NCI-H69 (cell line): Measurements from ENCODE around the gene ARID2.

Source experiments
- DNase-seq: peaks from one replicate; lab custom pipeline; 2025; lab: John Stamatoyannopoulos, UW

The ARID2 gene

GRCh38 chr12:45762185-45763110, 32.9 kb downstream of the ARID2 start:
- peak; percentile 72 for DNase-seq

- DNase-seq = no peak
Observed at GRCh38 chr12:45763381-45763780, 33.9 kb downstream of the ARID2 start.

GRCh38 chr12:45768194-45768593, 38.7 kb downstream of the ARID2 start:
- no peak for DNase-seq

GRCh38 chr12:45773747-45774146, 44.2 kb downstream of the ARID2 start:
- peak; percentile 26 for DNase-seq

- no peak for DNase-seq
Observed at GRCh38 chr12:45774508-45775162, 45.1 kb downstream of the ARID2 start.

- no peak for DNase-seq
Observed at GRCh38 chr12:45775465-45775864, 46.0 kb downstream of the ARID2 start.

- DNase-seq = no peak
Observed at GRCh38 chr12:45775964-45776363, 46.5 kb downstream of the ARID2 start.

GRCh38 chr12:45779936-45780335, 50.4 kb downstream of the ARID2 start:
- no peak for DNase-seq

- peak; percentile 12 for DNase-seq
Observed at GRCh38 chr12:45781080-45781479, 51.6 kb downstream of the ARID2 start.

GRCh38 chr12:45785315-45785714, 55.8 kb downstream of the ARID2 start:
- DNase-seq = no peak

- DNase-seq = peak; percentile 52
Observed at GRCh38 chr12:45789025-45789424, 59.5 kb downstream of the ARID2 start.

- DNase-seq = peak; percentile 91
Observed at GRCh38 chr12:45794422-45794821, 64.9 kb downstream of the ARID2 start.

- DNase-seq = no peak
Observed at GRCh38 chr12:45801625-45802024, 72.1 kb downstream of the ARID2 start.

GRCh38 chr12:45803111-45803510, 73.6 kb downstream of the ARID2 start:
- DNase-seq = no peak

GRCh38 chr12:45816652-45817051, 87.1 kb downstream of the ARID2 start:
- no peak for DNase-seq

GRCh38 chr12:45827974-45828373, 98.5 kb downstream of the ARID2 start:
- DNase-seq = no peak

GRCh38 chr12:45828402-45828801, 98.9 kb downstream of the ARID2 start:
- DNase-seq = no peak

GRCh38 chr12:45831590-45831989, 102.1 kb downstream of the ARID2 start:
- no peak for DNase-seq

- DNase-seq = peak; percentile 23
Observed at GRCh38 chr12:45833401-45833800, 103.9 kb downstream of the ARID2 start.

- DNase-seq = no peak
Observed at GRCh38 chr12:45834809-45835208, 105.3 kb downstream of the ARID2 start.

GRCh38 chr12:45839917-45840316, 110.4 kb downstream of the ARID2 start:
- no peak for DNase-seq

- DNase-seq = no peak
Observed at GRCh38 chr12:45849289-45849688, 119.8 kb downstream of the ARID2 start.

- DNase-seq = no peak
Observed at GRCh38 chr12:45850302-45850701, 120.8 kb downstream of the ARID2 start.
